Hematopoietic multipotent progenitor cell treated with erythropoietin and hydrocortisone succinate and interleukin-3 and kit ligand, for 6 days (in vitro differentiated cells): Measurements from ENCODE around the gene NAA38.
"Not testable (repeated sequence)": the region's sequence is repeated elsewhere in the genome, so short reads cannot be mapped to it uniquely, and the experiment has no call there.

Experiments
- DNase-seq: peaks from one replicate; pipeline ENCODE4 v3.0.0-alpha.2; 2015

Gene NAA38

DNA sequence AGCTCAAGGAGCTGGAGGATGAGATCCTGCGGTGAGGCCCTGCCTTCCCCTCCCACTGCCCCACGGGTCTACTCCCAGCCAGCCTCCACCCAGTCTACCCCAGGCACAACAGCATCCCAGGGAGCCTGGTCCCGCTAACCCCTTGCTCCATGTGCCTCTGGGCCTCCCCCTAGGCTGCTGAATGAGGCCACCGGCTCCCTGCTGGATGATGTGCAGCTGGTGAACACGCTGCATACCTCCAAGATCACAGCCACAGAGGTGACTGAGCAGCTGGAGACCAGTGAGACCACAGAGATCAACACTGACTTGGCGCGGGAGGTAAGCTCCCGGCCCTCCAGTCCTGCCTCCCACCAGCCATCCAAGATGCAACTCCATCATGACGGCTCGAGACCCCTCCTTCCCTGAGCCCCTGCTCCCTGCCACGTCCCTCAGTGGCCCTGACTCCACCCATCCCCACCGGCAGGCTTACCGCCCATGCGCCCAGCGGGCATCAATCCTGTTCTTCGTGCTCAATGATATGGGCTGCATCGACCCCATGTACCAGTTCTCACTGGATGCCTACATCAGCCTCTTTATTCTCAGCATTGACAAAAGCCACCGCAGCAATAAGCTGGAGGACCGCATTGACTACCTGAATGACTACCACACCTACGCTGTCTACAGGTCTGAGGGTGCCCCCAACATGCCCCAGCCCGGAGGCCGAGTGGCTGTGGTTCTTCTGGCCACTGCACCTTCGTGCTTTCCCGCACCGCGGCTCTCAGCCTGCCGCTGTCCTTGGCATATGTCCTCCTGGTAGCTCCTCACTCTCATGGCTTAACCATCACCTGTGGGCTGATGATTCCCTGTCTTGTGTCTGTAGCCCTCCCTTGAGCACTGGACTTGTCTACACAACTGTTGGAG, 38.4 kb downstream of the NAA38 start:
- no peak for DNase-seq

GRCh38 chr17:7818026-7818425, 39.3 kb downstream of the NAA38 start:
- no peak for DNase-seq

- no peak for DNase-seq
Observed at GRCh38 chr17:7817643-7817964, 39.8 kb downstream of the NAA38 start.

- DNase-seq = no peak
Observed at GRCh38 chr17:7816926-7817642, 40.3 kb downstream of the NAA38 start.

- DNase-seq = no peak
Observed at GRCh38 chr17:7814969-7815368, 42.4 kb downstream of the NAA38 start.

- DNase-seq = no peak
Observed at GRCh38 chr17:7811251-7811650, 46.1 kb downstream of the NAA38 start.

- DNase-seq = not testable (repeated sequence)
Observed at GRCh38 chr17:7809791-7810343, 47.5 kb downstream of the NAA38 start.

DNA sequence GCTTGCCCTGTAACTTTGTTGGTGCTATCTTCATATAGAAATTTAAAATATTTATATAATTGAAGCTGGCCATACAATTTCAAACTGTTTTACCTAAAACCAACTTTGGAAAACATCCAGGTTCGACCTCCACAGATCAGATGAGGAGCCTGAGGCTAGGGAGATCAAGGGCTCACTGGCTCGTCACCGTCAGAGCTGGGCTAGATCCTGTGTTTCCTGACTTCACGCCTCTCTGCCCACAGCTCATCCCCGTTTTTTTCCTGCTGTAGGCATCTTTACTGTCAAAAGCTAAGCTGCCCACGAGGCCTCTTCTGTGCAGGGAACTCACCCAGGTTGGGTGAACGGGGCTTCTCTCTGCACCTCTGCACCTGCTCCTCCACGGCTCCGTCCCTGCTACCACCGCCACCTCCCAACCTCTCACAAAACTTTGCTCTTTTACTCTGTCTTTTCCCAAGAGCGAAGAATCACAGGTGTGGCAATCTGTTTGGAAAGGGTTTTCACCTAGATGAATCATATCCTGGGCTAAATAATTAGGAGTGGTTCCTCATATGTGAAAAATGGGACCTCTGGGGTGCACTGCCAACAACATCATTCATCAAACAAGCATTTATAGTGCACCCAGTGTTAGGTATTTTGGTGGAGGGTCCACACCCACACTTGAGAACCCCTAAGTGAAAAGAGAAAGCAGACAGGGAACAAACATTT, 48.1 kb downstream of the NAA38 start:
- DNase-seq = no peak

GRCh38 chr17:7807206-7807605, 50.2 kb downstream of the NAA38 start:
- no peak for DNase-seq
